Loucy (cell line): ENCODE data around the gene POLR1H.

ENCODE experiments used
- EZH2phosphoT487 ChIP-seq: fragments of 200-600 bp; IDR thresholded peaks from 2 replicates; pipeline ENCODE4 v1.6.1; 2018; ENCODE audit warnings: antibody characterized with exemption, mild to moderate bottlenecking, moderate library complexity, borderline replicate concordance
- TF ChIP-seq, protein P1 (sequence below): fragments of 200-600 bp; sonication (generic); conservative IDR thresholded peaks from 2 replicates; pipeline ENCODE4 v1.5.1; 2014; ENCODE audit warnings: mild to moderate bottlenecking, antibody characterized with exemption, low read length

DNA sequence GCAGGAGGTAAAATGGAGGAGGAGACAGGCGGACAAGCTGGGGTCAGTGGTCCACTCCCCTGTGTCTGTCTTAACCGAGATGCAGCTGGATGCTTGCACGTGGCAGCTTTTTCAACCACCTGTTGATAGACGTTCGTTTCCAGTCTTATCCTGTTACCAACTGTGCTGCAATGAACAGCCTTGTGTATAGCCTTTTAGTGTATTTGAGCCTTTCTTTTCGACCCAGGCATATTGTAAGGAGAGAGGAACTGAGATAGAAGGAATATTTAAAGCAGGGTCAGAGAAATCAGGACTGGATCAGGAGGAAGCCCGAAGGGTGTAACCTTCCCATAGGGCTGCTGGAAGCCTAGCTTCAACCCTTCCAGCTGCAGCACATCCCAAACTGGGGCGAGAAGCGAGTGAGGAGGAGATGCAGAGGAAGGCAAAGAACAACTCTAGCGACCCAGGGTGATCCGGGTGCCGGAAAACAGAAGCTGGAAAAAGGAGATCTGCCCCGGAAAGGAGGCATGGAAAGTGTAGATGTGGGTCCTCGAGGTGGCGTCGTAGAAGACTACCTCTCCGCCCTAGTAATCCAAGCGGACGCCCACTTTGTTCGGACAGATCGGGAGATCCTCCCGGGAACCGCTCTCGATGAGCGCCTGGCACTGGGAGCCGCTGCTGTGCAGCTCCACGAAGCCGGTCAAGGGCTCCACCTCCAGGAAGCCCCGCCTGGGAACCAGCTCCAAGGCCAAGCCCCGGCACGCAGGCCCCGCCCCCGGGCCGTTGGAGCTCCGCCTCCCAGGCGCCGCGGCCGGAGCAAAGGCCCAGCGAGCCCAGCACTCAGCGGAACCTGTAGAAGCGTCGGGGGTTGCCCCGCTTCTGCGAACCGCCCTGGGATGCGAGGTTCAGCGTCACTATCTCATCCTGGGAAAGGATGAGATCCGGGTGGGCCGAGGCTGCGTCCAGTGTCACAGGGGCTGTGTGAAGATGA lies 40.7 kb downstream of the POLR1H start:
- TF ChIP-seq, protein P1, sequence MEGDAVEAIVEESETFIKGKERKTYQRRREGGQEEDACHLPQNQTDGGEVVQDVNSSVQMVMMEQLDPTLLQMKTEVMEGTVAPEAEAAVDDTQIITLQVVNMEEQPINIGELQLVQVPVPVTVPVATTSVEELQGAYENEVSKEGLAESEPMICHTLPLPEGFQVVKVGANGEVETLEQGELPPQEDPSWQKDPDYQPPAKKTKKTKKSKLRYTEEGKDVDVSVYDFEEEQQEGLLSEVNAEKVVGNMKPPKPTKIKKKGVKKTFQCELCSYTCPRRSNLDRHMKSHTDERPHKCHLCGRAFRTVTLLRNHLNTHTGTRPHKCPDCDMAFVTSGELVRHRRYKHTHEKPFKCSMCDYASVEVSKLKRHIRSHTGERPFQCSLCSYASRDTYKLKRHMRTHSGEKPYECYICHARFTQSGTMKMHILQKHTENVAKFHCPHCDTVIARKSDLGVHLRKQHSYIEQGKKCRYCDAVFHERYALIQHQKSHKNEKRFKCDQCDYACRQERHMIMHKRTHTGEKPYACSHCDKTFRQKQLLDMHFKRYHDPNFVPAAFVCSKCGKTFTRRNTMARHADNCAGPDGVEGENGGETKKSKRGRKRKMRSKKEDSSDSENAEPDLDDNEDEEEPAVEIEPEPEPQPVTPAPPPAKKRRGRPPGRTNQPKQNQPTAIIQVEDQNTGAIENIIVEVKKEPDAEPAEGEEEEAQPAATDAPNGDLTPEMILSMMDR: no peak
- no peak for TF ChIP-seq EZH2phosphoT487
